AG04450 (cell line): Measurements from ENCODE around the gene BIN1. TPM values are rescaled to one million over a fixed set of nuclear protein-coding genes. Genes with fewer than 3 reads are reported as not detected.

Experiments used
- CTCF ChIA-PET: fragments of 300-600, 350-600 bp; formaldehyde crosslinking; extraction: SDS; loops from one replicate; lab custom pipeline; 2022; ENCODE audit warnings: antibody characterized with exemption, inconsistent platforms; lab: Charles Lee
- POLR2A ChIA-PET: fragments of 350-600 bp; formaldehyde crosslinking; extraction: SDS; loops from one replicate; lab custom pipeline; 2021; ENCODE audit warnings: antibody characterized with exemption, inconsistent platforms; lab: Yijun Ruan, JAX
- DNase-seq: peaks from one replicate; pipeline ENCODE4 v3.0.0-alpha.2; 2011; ENCODE audit warnings: low read depth, low spot score
- H3K27ac ChIP-seq: one replicate; pipeline ENCODE4 v1.5.1; 2012; ENCODE audit warnings: low read depth, low read length, control low read depth
- H3K27me3 ChIP-seq: one replicate; pipeline ENCODE4 v1.6.0; 2012; ENCODE audit warnings: low read length; ENCODE audit not compliant: control insufficient read depth, insufficient read depth
- H3K4me3 ChIP-seq: 2 replicates; pipeline ENCODE4 v1.5.1; 2011; ENCODE audit warnings: mild to moderate bottlenecking, low read depth, low read length, control low read depth
- H3K9me3 ChIP-seq: 2 replicates; pipeline ENCODE4 v1.5.1; 2012; ENCODE audit warnings: low read length; ENCODE audit not compliant: control insufficient read depth, insufficient read depth
- CTCF ChIP-seq: IDR thresholded peaks from 2 replicates; pipeline ENCODE4 v1.5.1; 2011; ENCODE audit warnings: low read depth, low read length, control low read depth, inconsistent platforms
- polyA plus RNA-seq: library from polyadenylated mRNA; depleted of rRNA; stranded (reverse); fragments of >200 nt; gene quantifications from 2 replicates; pipeline ENCODE4 v1.2.3, GENCODE V29; 2011

BIN1 gene
- polyA plus RNA-seq, 1 experiment = 32.4 TPM

GRCh38 chr2:127043367-127044164 lies 63.4 kb downstream of the BIN1 start:
- POLR2A ChIA-PET = no interaction called here
- TF ChIP-seq CTCF = no peak
- H3K4me3 ChIP-seq = no peak overlapping the region
- H3K27me3 ChIP-seq = no peaks in the 10 kb centered on the region
- no peak overlapping the region for H3K27ac ChIP-seq
- H3K9me3 ChIP-seq = peaks cover 12% of the 10 kb centered on the region; the same call in 1 of the 2 replicates
- CTCF ChIA-PET = no interaction called here
- no peak for DNase-seq

- TF ChIP-seq CTCF = no peak
- DNase-seq = no peak
- ChIA-PET CTCF (interaction anchor here (0.6 to 3.5 kb wide), 2 partner anchors 9 to 25 kb away, joined by 3 to 17 read pairs; no protein-coding TSS in a partner anchor), POLR2A (interaction anchor here (0.7 kb wide), 1 partner anchor 107 kb away, joined by 3 read pairs; no protein-coding TSS in a partner anchor)
- no peak overlapping the region for H3K4me3 ChIP-seq
- H3K9me3 ChIP-seq = peaks cover 12% of the 10 kb centered on the region; the same call in 1 of the 2 replicates
- no peak overlapping the region for H3K27ac ChIP-seq
- H3K27me3 ChIP-seq = no peaks in the 10 kb centered on the region
These were observed 65.5 kb downstream of the BIN1 start for GRCh38 chr2:127041259-127041970.

- H3K9me3 ChIP-seq = peaks cover 3% of the 10 kb centered on the region; the same call in 1 of the 2 replicates
These were observed 66.8 kb downstream of the BIN1 start for GRCh38 chr2:127040169-127040568.

GRCh38 chr2:127039387-127040031 lies 67.4 kb downstream of the BIN1 start:
- ChIA-PET CTCF (interaction anchor here (3.5 kb wide), 1 partner anchor 11 kb away, joined by 17 read pairs; no protein-coding TSS in a partner anchor), POLR2A (interaction anchor here (0.5 kb wide), 1 partner anchor 66 kb away, joined by 4 read pairs; no protein-coding TSS in a partner anchor)
- H3K9me3 ChIP-seq = no peaks in the 10 kb centered on the region; the same call in 1 of the 2 replicates
- H3K27me3 ChIP-seq = no peaks in the 10 kb centered on the region
- TF ChIP-seq CTCF = no peak
- no peak for DNase-seq
- no peak overlapping the region for H3K27ac ChIP-seq
- H3K4me3 ChIP-seq = no peak overlapping the region

More at GRCh38 chr2:127040169-127040568, 66.8 kb downstream of the BIN1 start:
- H3K27ac ChIP-seq = no peak overlapping the region
- no peak overlapping the region for H3K4me3 ChIP-seq
- no peak for TF ChIP-seq CTCF
- no peak for DNase-seq
- ChIA-PET CTCF (interaction anchor here (3.5 kb wide), 1 partner anchor 10 kb away, joined by 17 read pairs; no protein-coding TSS in a partner anchor), POLR2A (no interaction called here)
- no peaks in the 10 kb centered on the region for H3K27me3 ChIP-seq
